Panc1 (cell line): ENCODE measurements around the gene PGF. TPM values are rescaled to one million over a fixed set of nuclear protein-coding genes. Genes with fewer than 3 reads are reported as not detected.

Source experiments
- ATAC-seq: fragments of 200-7000 bp; cut with Tn5 transposase; 2 replicates; pipeline ENCODE4 v1.9.1; 2020; ENCODE audit warnings: mild to moderate bottlenecking, moderate library complexity
- BruUV-seq: library from RNA; stranded (reverse); fragments of 400-500 nt; replicated peaks from 2 replicates; lab custom pipeline; 2021; lab: Mats Ljungman, UMichigan
- CTCF ChIA-PET: fragments of 300-600 bp; sonication (Branson Sonifier 250); formaldehyde crosslinking; loops from one replicate; lab custom pipeline; 2022; ENCODE audit warnings: antibody characterized with exemption; lab: Charles Lee
- POLR2A ChIA-PET: fragments of 300-600 bp; sonication (Branson Sonifier 250); formaldehyde crosslinking; loops from one replicate; lab custom pipeline; 2022; ENCODE audit warnings: antibody characterized with exemption; lab: Charles Lee
- DNase-seq: peaks from one replicate; pipeline ENCODE4 v3.0.0-alpha.2; 2010; ENCODE audit warnings: low read depth, low spot score
- H3K27ac ChIP-seq: 2 replicates; pipeline ENCODE4 v1.5.1; 2011; ENCODE audit warnings: mild to moderate bottlenecking, low read length, inconsistent platforms
- H3K27me3 ChIP-seq: fragments of 200-500 bp; sonication (Bioruptor generic); 2 replicates; pipeline ENCODE4 v1.6.0; 2014; ENCODE audit warnings: low read length, inconsistent platforms; ENCODE audit not compliant: control insufficient read depth, insufficient read depth
- H3K36me3 ChIP-seq: fragments of 200-500 bp; sonication (Bioruptor generic); 2 replicates; pipeline ENCODE4 v1.5.1; 2014; ENCODE audit warnings: inconsistent platforms, mild to moderate bottlenecking, low read length, moderate library complexity; ENCODE audit not compliant: control insufficient read depth, insufficient read depth
- H3K4me1 ChIP-seq: 2 replicates; pipeline ENCODE4 v1.5.1; 2011; ENCODE audit warnings: inconsistent platforms, mild to moderate bottlenecking, low read length, moderate library complexity; ENCODE audit not compliant: control insufficient read depth, insufficient read depth
- H3K4me3 ChIP-seq, 2 experiments: 2 replicates each; pipeline ENCODE4 v1.5.1; 2011 to 2012; ENCODE audit warnings: low read depth in 2 of 2, low read length in 2 of 2, mild to moderate bottlenecking in 2 of 2, inconsistent platforms in 1 of 2, moderate library complexity in 1 of 2
- H3K9me3 ChIP-seq: fragments of 200-500 bp; sonication (Bioruptor generic); 2 replicates; pipeline ENCODE4 v1.5.1; 2014; ENCODE audit warnings: low read depth, mild to moderate bottlenecking, inconsistent platforms, low read length, moderate library complexity; ENCODE audit not compliant: control insufficient read depth, insufficient read depth
- POLR2AphosphoS5 ChIP-seq: IDR thresholded peaks from 2 replicates; pipeline ENCODE4 v1.6.1; 2012; ENCODE audit warnings: mild to moderate bottlenecking, low read depth, low read length, moderate library complexity
- SIN3A ChIP-seq: IDR thresholded peaks from 2 replicates; pipeline ENCODE4 v1.6.1; 2012; ENCODE audit warnings: low read depth, mild to moderate bottlenecking, low read length, moderate library complexity, borderline replicate concordance; ENCODE audit not compliant: insufficient read depth
- TCF7L2 ChIP-seq: IDR thresholded peaks from 2 replicates; pipeline ENCODE4 v1.6.1; 2011; ENCODE audit warnings: mild to moderate bottlenecking, low read depth, low read length, inconsistent platforms
- in situ Hi-C: cut with HindIII; loops from 2 replicates; pipeline ENCODE4 v1.10.0; 2016; ENCODE audit warnings: low sequenced_read_pairs, low pct_unique_long_range_greater_than_20kb
- intact Hi-C: fragments of 100-400 bp; cut with micrococcal nuclease; formaldehyde crosslinking; loops from one replicate; pipeline ENCODE4 v1.10.0; 2022; ENCODE audit not compliant: unreplicated experiment
- total RNA-seq: library from RNA; stranded (reverse); gene quantifications from one replicate; pipeline ENCODE4 v1.2.1, GENCODE V29; 2021; ENCODE audit not compliant: unreplicated experiment
- TF ChIP-seq, protein P1 (sequence below): fragments of 450-650 bp; IDR thresholded peaks from 2 replicates; pipeline ENCODE4 v1.5.1; 2017; ENCODE audit warnings: mild to moderate bottlenecking
- TF ChIP-seq, protein P2 (sequence below), 2 experiments: IDR thresholded peaks; 2 replicates each; pipeline ENCODE4 v1.6.1; 2011 to 2012; ENCODE audit warnings: low read depth in 2 of 2, control low read depth in 1 of 2, low read length in 1 of 2, mild to moderate bottlenecking in 1 of 2, moderate library complexity in 1 of 2; ENCODE audit not compliant: insufficient read depth in 1 of 2

PGF gene
- total RNA-seq, 1 experiment from 2014 or later = 7.3 TPM

GRCh38 chr14:74968811-74969210 is 13.4 kb upstream of the PGF start:
- no peak for TF ChIP-seq TCF7L2
- TF ChIP-seq POLR2AphosphoS5 = no peak
- no peak for TF ChIP-seq SIN3A
- TF ChIP-seq, protein P1, sequence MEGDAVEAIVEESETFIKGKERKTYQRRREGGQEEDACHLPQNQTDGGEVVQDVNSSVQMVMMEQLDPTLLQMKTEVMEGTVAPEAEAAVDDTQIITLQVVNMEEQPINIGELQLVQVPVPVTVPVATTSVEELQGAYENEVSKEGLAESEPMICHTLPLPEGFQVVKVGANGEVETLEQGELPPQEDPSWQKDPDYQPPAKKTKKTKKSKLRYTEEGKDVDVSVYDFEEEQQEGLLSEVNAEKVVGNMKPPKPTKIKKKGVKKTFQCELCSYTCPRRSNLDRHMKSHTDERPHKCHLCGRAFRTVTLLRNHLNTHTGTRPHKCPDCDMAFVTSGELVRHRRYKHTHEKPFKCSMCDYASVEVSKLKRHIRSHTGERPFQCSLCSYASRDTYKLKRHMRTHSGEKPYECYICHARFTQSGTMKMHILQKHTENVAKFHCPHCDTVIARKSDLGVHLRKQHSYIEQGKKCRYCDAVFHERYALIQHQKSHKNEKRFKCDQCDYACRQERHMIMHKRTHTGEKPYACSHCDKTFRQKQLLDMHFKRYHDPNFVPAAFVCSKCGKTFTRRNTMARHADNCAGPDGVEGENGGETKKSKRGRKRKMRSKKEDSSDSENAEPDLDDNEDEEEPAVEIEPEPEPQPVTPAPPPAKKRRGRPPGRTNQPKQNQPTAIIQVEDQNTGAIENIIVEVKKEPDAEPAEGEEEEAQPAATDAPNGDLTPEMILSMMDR = no peak
- TF ChIP-seq, protein P2, sequence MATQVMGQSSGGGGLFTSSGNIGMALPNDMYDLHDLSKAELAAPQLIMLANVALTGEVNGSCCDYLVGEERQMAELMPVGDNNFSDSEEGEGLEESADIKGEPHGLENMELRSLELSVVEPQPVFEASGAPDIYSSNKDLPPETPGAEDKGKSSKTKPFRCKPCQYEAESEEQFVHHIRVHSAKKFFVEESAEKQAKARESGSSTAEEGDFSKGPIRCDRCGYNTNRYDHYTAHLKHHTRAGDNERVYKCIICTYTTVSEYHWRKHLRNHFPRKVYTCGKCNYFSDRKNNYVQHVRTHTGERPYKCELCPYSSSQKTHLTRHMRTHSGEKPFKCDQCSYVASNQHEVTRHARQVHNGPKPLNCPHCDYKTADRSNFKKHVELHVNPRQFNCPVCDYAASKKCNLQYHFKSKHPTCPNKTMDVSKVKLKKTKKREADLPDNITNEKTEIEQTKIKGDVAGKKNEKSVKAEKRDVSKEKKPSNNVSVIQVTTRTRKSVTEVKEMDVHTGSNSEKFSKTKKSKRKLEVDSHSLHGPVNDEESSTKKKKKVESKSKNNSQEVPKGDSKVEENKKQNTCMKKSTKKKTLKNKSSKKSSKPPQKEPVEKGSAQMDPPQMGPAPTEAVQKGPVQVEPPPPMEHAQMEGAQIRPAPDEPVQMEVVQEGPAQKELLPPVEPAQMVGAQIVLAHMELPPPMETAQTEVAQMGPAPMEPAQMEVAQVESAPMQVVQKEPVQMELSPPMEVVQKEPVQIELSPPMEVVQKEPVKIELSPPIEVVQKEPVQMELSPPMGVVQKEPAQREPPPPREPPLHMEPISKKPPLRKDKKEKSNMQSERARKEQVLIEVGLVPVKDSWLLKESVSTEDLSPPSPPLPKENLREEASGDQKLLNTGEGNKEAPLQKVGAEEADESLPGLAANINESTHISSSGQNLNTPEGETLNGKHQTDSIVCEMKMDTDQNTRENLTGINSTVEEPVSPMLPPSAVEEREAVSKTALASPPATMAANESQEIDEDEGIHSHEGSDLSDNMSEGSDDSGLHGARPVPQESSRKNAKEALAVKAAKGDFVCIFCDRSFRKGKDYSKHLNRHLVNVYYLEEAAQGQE (IDR thresholded peaks at IDR 0.05; ENCODE audit: insufficient read depth in 1 of 2, low read depth in 2 of 2, low read length in 1 of 2) = no peak
- BruUV-seq = no TSS peak
- no peak overlapping the region for H3K4me3 ChIP-seq
- ChIA-PET POLR2A (no interaction called here), CTCF (no interaction called here)
- DNase-seq (no peak), ATAC-seq (no peak)
- H3K4me1 ChIP-seq = no peaks in the 10 kb centered on the region
- H3K27me3 ChIP-seq = no peaks in the 10 kb centered on the region
- no peak overlapping the region for H3K27ac ChIP-seq
- H3K9me3 ChIP-seq = no peaks in the 10 kb centered on the region
- no peaks in the 10 kb centered on the region for H3K36me3 ChIP-seq
- intact Hi-C loops = no loop called here
- in situ Hi-C loops = no loop called here

DNA sequence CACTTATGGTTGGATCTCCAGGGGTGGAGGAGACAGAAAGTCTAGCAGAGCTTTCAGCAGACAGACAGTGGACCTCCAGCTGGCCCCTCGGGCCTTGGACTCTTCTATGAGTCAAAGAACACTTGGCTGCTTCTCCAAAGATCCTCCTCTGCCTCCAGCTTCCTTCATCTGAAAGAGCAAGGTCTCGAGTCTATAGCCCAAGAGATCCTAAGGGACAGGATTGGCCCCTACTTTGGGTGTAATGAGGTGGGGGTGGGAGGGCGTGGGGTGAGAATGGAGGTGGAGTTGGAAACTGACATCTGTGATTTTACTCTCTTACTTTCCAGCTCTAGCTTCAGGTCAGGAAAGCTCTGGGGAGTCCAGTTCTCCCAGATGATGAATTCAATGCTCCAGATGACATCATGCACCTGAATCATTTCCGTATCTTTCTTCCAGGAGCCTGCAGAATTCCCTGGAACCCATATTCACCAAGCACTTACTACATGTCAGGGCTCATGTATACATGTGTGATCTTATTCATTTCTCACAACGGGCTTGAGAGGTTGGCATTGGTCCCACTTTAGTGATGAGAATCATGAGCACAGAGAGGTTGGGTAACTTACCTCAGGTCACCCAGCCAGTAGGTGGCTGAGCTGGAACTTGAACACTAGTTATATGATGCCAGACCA is 10.2 kb upstream of the PGF start:
- DNase-seq (no peak), ATAC-seq (no peak)
- H3K9me3 ChIP-seq = no peaks in the 10 kb centered on the region
- BruUV-seq = no TSS peak
- H3K36me3 ChIP-seq = no peaks in the 10 kb centered on the region
- H3K4me1 ChIP-seq = no peaks in the 10 kb centered on the region
- ChIA-PET POLR2A (no interaction called here), CTCF (no interaction called here)
- in situ Hi-C loops = no loop called here
- TF ChIP-seq POLR2AphosphoS5 (no peak), SIN3A (no peak), TCF7L2 (no peak)
- TF ChIP-seq, protein P2 (IDR thresholded peaks at IDR 0.05; ENCODE audit: insufficient read depth in 1 of 2, low read depth in 2 of 2, low read length in 1 of 2) = no peak
- TF ChIP-seq, protein P1 = no peak
- H3K4me3 ChIP-seq = no peak overlapping the region
- intact Hi-C loops = no loop called here
- H3K27ac ChIP-seq = no peak overlapping the region
- H3K27me3 ChIP-seq = no peaks in the 10 kb centered on the region
